Stimulated activated CD4-positive, alpha-beta T cell treated with anti-CD3 and anti-CD28 coated beads, TNF-alpha, amount 100 ng/mL, for 48 hours (primary cell): ENCODE measurements around the gene RBPJ.

Experiments used
- DNase-seq, 3 donors: peaks; one replicate each; pipeline ENCODE4 v3.0.0-alpha.2; 2020; ENCODE audit warnings: low read depth in 3 of 3

The RBPJ gene

DNA sequence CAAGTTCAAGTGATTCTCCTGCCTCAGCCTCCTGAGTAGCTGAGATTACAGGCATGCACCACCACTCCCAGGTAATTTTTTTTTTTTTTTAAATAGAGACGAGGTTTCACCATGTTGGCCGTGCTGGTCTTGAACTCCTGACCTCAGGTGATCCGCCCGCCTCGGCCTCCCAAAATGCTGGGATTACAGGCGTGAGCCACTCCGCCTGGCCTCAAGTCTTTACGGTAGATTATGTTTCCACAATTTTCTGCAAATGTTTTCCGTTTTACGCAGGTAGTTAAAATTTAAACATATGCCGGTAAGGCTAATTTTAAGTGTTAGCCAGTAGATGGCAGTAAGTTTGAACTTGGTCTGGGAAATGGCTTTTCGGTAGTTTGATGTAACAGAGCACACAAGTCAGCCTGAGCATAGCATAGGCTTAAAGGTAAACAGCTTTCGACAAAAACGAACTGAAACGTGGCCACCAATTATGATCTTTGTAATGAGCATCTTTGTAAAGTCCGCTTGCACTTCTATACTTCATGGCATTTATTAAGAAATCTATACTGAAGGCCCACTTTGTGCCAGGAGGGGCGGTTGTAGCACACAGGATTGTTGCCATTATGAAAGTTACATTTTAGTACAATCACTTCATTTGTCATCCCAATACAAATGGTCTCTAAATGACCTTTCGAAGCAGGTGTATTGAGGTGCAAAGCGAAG is 138.4 kb downstream of the RBPJ start:
- DNase-seq, result no peak

DNA sequence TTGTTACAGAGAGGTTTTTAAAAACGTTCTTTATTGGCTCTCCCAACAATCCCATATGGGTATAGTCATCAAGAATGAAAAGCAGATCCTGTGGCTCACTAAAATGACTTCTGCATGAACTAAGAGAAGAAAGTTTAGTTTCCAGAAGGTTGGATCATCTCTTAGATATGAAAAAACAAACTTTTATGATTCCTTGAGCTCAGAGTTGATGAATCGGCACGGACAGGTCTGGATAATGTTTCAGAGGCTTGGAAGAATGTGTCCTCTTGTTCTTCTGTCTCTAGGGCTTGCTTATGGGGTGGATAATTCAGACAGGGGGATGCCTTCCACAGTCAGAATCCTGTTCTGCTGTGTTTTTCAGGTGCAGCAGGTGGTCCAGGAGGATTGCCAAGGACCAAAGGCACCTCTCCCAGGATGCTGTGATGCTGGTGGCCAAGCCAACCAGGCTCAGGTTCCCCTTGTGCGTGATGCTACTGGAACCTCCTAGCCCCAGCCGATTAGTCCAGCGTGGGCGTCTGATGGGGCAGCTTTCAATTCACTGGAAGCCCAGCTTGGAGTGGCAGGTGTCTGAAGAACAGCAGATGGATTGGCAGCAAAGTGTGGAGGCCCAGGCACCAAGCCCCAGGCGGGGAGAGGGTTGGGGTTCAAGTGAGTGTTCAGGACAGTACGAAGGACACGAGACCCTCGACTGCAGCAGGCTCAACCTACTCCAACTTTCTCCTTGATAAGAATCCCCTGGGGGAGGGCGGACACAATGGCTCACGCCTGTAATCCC is 139.1 kb downstream of the RBPJ start:
- no peak for DNase-seq

GRCh38 chr4:26462874-26463273 is 142.1 kb downstream of the RBPJ start:
- DNase-seq, result no peak

DNA sequence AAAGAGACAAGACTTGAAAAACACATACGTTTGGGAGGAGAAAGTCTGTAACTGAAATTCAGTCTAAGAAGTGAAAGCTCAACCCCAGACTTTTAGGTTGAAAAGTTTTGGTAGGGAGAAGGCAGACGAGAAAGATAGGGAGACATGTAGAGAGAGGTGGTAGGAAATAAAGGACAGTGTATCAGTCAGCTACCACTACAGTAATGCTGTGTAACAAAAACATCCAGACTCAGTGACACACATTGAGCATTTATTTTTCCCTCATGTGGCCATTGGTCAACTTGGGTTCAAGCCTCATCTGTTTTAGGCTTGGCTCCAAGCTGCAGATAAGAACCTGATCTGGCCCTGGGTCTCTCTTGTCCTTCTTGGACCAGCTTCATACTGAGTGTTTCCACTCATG is 142.6 kb downstream of the RBPJ start:
- DNase-seq, result no peak

DNA sequence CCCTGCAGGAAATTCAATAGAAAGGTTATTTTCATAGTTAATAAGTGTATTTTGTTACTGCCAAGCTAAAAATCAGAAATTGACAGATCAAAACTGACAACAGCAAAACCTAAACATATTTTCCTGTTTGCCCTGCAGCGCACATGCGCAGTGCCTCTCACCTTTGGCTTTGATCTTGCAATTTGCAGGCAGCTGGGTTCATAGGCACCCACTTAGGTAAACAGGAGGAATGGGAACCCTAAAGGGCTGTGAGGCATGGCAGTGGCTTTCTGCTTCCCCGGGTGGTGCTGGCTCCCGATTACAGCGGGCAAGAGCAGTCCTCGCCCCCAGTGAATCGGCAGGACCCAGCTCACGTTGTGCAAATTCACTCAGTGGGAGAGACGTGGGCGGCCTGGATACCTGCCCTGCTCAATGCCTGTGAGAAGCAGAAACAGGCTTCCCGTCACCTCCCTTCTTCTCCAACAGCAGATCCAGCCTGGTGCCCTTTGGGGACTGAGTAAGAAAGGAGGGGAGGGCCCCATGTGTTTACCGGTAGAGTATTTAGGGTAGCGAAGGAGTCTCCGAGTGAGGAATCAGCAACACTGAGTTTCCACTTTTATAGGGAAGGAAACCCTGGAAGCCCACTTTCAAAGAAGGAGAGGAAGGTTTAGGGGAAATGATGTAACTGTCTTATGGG is 143.7 kb downstream of the RBPJ start:
- DNase-seq, result no peak

- DNase-seq, result no peak
Observed at GRCh38 chr4:26466578-26467270, 145.9 kb downstream of the RBPJ start.

DNA sequence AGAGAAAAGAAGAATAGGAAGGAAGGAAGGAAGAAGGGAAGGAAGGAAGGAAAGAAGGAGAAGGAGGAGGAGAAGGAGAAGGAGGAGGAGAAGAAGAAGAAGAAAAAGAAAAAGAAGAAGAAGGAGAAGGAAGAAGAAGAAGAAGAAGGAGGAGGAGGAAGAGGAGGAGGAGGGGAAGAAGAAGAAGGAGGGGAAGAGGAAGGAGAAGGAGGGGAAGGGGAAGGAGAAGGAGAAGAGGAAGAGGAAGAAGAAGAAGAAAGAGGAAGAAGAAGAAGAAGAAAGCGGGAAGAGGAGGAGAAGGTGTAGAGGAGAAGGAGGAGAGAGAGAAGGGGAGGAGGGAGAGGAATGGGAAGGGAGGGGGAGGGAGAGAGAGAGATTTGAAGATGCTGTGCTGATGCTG is 146.9 kb downstream of the RBPJ start:
- no peak for DNase-seq

- no peak for DNase-seq
Observed at GRCh38 chr4:26468283-26468949, 147.6 kb downstream of the RBPJ start.

GRCh38 chr4:26468977-26469376 is 148.2 kb downstream of the RBPJ start:
- DNase-seq, result no peak

- no peak for DNase-seq
Observed at GRCh38 chr4:26471890-26472289, 151.1 kb downstream of the RBPJ start.

DNA sequence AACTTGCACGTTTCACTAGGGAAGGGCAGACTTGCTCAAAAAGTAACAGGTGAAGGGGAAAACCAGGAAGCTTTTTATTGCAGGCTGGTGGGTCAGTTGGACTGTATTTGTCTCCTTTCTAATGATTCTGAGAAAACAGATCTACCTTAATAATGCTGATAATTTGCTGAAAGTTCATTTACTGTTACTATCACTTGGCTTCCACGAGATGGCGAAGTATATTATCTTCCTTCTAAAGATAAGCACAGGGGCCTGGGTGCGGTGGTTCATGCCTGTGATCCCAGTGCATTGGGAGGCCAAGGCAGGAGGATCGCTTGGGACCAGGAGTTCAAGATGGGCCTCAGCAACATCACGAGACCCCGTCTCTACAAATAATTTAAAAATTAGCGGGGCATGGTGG is 153.1 kb downstream of the RBPJ start:
- no peak for DNase-seq

- DNase-seq, result no peak
Observed at GRCh38 chr4:26474551-26474950, 153.7 kb downstream of the RBPJ start.

DNA sequence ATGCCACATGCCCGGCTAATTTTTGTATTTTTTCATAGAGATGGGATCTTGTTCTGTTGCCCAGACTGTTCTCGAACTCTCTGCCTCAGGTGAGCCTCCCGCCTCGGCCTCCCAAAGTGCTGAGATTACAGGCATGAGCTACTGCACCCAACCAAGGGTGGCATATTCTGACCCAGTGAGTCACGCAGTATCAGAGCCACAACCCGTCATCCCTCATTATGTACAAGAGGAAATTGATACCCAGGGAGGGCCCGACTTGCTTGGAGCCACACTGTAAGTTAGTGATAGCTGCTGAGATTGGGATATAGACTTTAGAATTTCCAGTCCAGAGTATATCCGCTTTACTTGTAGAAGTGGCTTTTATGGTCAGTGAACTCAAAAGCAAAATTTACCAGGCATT is 154.9 kb downstream of the RBPJ start:
- no peak for DNase-seq

- no peak for DNase-seq
Observed at GRCh38 chr4:26476545-26476944, 155.7 kb downstream of the RBPJ start.

DNA sequence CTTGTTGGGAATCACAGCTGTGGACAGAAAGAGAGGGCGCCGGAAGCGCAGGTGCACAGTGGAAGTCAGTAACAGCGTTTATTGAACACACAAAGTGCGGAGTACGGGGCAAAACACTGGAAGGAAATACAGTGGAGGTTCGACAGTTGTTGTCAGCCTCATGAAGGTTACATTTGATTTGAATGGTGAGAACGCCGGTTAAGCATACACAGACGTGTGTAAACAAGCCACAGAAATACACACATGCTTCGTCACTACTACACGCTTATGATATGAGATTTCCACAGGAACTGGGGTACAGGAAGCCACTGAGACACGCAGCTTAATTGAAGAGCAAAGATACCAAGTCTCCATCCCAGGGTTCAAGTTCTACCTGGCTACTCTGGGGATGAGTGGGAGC is 157.5 kb downstream of the RBPJ start:
- no peak for DNase-seq

DNA sequence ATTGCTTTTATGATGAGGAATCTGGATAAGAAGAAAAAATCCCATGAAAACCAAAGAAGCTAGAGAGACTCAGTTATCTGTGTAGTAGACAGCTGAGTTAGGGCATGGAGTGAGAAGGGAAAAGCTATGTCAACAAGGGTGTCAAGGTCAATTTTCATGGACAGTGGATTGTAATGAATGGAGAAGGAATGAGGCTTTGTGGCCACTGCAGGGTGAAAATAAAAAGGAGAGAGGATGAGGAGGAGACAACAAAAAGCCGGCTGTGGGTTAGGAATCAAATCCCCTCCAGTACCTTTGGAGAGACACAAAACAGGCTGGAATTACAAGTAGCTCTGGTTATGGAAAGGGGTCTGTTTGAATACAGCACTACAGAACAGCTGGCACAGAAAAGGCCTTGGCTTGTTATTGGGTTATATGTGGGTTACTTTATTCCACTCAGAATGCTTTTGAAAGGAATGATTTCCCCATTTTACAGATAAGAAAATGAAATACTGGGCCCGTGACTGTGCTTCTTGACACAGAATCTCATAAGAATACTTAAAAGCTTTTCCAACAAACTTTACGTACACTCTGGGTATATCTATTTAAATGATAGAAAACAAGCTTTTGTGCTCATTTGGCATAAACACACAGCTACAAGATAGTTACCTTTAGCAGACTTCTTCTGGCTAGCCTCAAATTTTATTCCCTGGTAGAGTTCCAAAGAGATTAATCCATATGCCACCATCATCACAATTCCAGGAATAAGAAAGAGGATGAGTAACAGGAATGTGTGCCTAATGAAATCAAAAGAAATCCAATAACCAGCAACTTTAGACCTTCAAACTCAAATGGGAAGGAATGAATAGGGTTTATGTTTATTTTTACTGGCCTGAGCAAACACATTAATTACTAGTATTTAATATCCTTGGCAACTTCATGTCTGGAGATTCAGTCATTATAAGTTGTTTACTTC is 162.0 kb downstream of the RBPJ start:
- DNase-seq, result no peak

GRCh38 chr4:26484032-26484515 is 163.3 kb downstream of the RBPJ start:
- no peak for DNase-seq

GRCh38 chr4:26484516-26484915 is 163.7 kb downstream of the RBPJ start:
- DNase-seq, result no peak
